ENCODE measurements around the gene GFAP. TPM values are rescaled to one million over a fixed set of nuclear protein-coding genes. Genes with fewer than 3 reads are reported as not detected.

The GFAP gene
- total RNA-seq, 1 experiment from 2014 or later, result 1.2 TPM

DNA sequence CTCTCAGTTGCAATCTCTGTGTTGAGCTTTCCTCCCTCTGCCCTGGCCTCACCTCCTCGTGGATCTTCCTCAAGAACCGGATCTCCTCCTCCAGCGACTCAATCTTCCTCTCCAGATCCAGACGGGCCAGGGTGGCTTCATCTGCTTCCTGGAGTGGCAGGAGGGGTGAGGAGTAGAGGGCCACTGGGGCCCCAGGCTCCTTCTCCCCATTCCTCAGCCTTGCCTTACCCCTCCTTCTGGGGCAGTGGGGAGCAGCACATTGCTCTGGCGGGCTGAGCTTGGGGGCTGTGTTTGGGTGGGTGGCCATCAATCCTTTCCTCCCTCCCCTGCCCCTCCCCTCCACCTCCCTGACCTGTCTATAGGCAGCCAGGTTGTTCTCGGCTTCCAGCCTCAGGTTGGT, 1.6 kb downstream of the GFAP start:
- Histone ChIP-seq H2BK5ac (ENCODE audit: insufficient read length, low read length) (no peak overlapping the region), H3K79me2 (ENCODE audit: insufficient read depth, low read length) (no peaks in the 10 kb centered on the region), H2AK5ac (ENCODE audit: insufficient read length, low read length) (no peak overlapping the region), H3K4me2 (ENCODE audit: insufficient read depth, insufficient read length, low read length) (no peak overlapping the region), H4K8ac (replicated peaks; ENCODE audit: insufficient read length, low read depth, low read length) (no peak overlapping the region), H3K18ac (ENCODE audit: insufficient read length, low read depth, low read length) (no peak overlapping the region), H3K23ac (ENCODE audit: insufficient read length, low read depth, low read length) (no peak overlapping the region), H3T11ph (ENCODE audit: low read length) (no peak overlapping the region), H2BK15ac (ENCODE audit: low read depth, low read length) (no peak overlapping the region), H2BK120ac (ENCODE audit: low read depth, low read length, poor library complexity, severe bottlenecking) (no peak overlapping the region), H3K79me1 (ENCODE audit: insufficient read depth, low read depth, low read length, poor library complexity, severe bottlenecking) (no peaks in the 10 kb centered on the region), H3K9me3 (ENCODE audit: control insufficient read depth, low read depth, low read length) (no peaks in the 10 kb centered on the region), H3K4me1 (ENCODE audit: insufficient read depth, low read length) (peaks cover 2% of the 10 kb centered on the region; the same call in 1 of the 2 replicates), H3K14ac (ENCODE audit: insufficient read depth, low read length) (no peak overlapping the region), H3K56ac (ENCODE audit: insufficient read length, low read depth, low read length) (no peak overlapping the region), H4K20me1 (ENCODE audit: control insufficient read depth, insufficient read depth, insufficient read length) (no peaks in the 10 kb centered on the region), H3K9ac (ENCODE audit: extremely low read depth, insufficient read length, low read length) (no peak overlapping the region), H4K91ac (ENCODE audit: insufficient read length, low read depth, low read length) (no peak overlapping the region), H3K23me2 (ENCODE audit: insufficient read length, low read depth, low read length, poor library complexity, severe bottlenecking) (peaks cover 6% of the 10 kb centered on the region), H4K5ac (ENCODE audit: insufficient read length, low read depth, low read length) (no peak overlapping the region), H3K27ac (ENCODE audit: insufficient read length, low read depth, low read length) (no peak overlapping the region), H3K27me3 (ENCODE audit: insufficient read depth, low read length) (peaks cover 4% of the 10 kb centered on the region; the same call in 1 of the 2 replicates), H2AFZ (ENCODE audit: low read length) (no peak overlapping the region), H2BK20ac (ENCODE audit: low read depth, low read length, poor library complexity, severe bottlenecking) (no peak overlapping the region), H2BK12ac (ENCODE audit: insufficient read length, low read depth, low read length) (no peak overlapping the region), H3K4ac (ENCODE audit: low read depth, low read length) (no peak overlapping the region)
- peaks cover 8 to 10% of the 10 kb centered on the region in 2 experiments; a peak in 3 of 4 replicates for H3K4me1 Mint-ChIP-seq
- no peak for DNase-seq
- no CpG with 5 or more reads among the region's 6 CpGs for WGBS (ENCODE audit: extremely low coverage, insufficient read length, low lambda C conversion rate)
- TF ChIP-seq, protein P1, sequence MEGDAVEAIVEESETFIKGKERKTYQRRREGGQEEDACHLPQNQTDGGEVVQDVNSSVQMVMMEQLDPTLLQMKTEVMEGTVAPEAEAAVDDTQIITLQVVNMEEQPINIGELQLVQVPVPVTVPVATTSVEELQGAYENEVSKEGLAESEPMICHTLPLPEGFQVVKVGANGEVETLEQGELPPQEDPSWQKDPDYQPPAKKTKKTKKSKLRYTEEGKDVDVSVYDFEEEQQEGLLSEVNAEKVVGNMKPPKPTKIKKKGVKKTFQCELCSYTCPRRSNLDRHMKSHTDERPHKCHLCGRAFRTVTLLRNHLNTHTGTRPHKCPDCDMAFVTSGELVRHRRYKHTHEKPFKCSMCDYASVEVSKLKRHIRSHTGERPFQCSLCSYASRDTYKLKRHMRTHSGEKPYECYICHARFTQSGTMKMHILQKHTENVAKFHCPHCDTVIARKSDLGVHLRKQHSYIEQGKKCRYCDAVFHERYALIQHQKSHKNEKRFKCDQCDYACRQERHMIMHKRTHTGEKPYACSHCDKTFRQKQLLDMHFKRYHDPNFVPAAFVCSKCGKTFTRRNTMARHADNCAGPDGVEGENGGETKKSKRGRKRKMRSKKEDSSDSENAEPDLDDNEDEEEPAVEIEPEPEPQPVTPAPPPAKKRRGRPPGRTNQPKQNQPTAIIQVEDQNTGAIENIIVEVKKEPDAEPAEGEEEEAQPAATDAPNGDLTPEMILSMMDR (conservative IDR thresholded peaks at IDR 0.05), result no peak
- H3K27me3 Mint-ChIP-seq (ENCODE audit: low read depth), result peaks cover 53% of the 10 kb centered on the region
- H3K36me3 Mint-ChIP-seq (ENCODE audit: insufficient read depth in 1 of 3, low read depth in 3 of 3), result no peaks in the 10 kb centered on the region
- no peak overlapping the region; a peak in 1 of 7 replicates for H3K27ac Mint-ChIP-seq
- no peaks in the 10 kb centered on the region for H3K9me3 Mint-ChIP-seq
- H3K4me3 Mint-ChIP-seq, result no peak overlapping the region; a peak in 2 of 5 replicates
